ENCODE measurements around the gene TRAF4.

The TRAF4 gene

GRCh38 chr17:28705728-28706334 lies 38.0 kb upstream of the TRAF4 start:
- in situ Hi-C loops (cut with HindIII; ENCODE audit: low pct_ligation_motif_present, low sequenced_read_pairs) = no loop called here
- peaks cover 27% of the 10 kb centered on the region for H3K36me3 ChIP-seq (replicated peaks)
- H3K4me3 ChIP-seq (ENCODE audit: low read depth, low read length) = no peak overlapping the region

GRCh38 chr17:28706471-28707338 lies 37.1 kb upstream of the TRAF4 start:
- H3K36me3 ChIP-seq (replicated peaks) = peaks cover 18% of the 10 kb centered on the region

More at GRCh38 chr17:28705728-28706334, 38.0 kb upstream of the TRAF4 start:
- TF ChIP-seq CTCF (IDR thresholded peaks at IDR 0.05; ENCODE audit: low read depth, low read length, missing control alignments) = no peak
- DNase-seq = no peak
- no peak overlapping the region for H3K27ac ChIP-seq
- no peaks in the 10 kb centered on the region for H3K27me3 ChIP-seq (replicated peaks)

GRCh38 chr17:28707339-28707720 lies 36.5 kb upstream of the TRAF4 start:
- Histone ChIP-seq H3K27ac (no peak overlapping the region), H3K36me3 (replicated peaks) (peaks cover 12% of the 10 kb centered on the region), H3K27me3 (replicated peaks) (no peaks in the 10 kb centered on the region), H3K4me3 (ENCODE audit: low read depth, low read length) (no peak overlapping the region)
- no peak for TF ChIP-seq CTCF (IDR thresholded peaks at IDR 0.05; ENCODE audit: low read depth, low read length, missing control alignments)
- in situ Hi-C loops (cut with HindIII; ENCODE audit: low pct_ligation_motif_present, low sequenced_read_pairs) = no loop called here
- DNase-seq = no peak

More at GRCh38 chr17:28706471-28707338, 37.1 kb upstream of the TRAF4 start:
- TF ChIP-seq CTCF (IDR thresholded peaks at IDR 0.05; ENCODE audit: low read depth, low read length, missing control alignments) = no peak
- in situ Hi-C loops (cut with HindIII; ENCODE audit: low pct_ligation_motif_present, low sequenced_read_pairs) = no loop called here
- no peak for DNase-seq
- no peak overlapping the region for H3K27ac ChIP-seq
- H3K27me3 ChIP-seq (replicated peaks) = no peaks in the 10 kb centered on the region
- H3K4me3 ChIP-seq (ENCODE audit: low read depth, low read length) = no peak overlapping the region

- no peaks in the 10 kb centered on the region for H3K27me3 ChIP-seq (replicated peaks)
- peaks cover 14% of the 10 kb centered on the region for H3K36me3 ChIP-seq (replicated peaks)
- DNase-seq = peak; percentile 76
Measured at GRCh38 chr17:28710861-28711722, 32.7 kb upstream of the TRAF4 start.

GRCh38 chr17:28711723-28712031 lies 32.1 kb upstream of the TRAF4 start, which contains the start of gene PROCA1:
Gene PROCA1, minus strand, starts transcription at chr17:28711888. Its CDS starts 228 bp downstream, at chr17:28711660.
- Histone ChIP-seq H3K27me3 (replicated peaks) (no peaks in the 10 kb centered on the region), H3K4me3 (ENCODE audit: low read depth, low read length) (peak within 1 kb of the TSS; percentile 61), H3K27ac (peak within 1 kb of the TSS; percentile 71), H3K36me3 (replicated peaks) (peaks cover 14% of the 10 kb centered on the region)
- no peak for TF ChIP-seq CTCF (IDR thresholded peaks at IDR 0.05; ENCODE audit: low read depth, low read length, missing control alignments)
- no peak for DNase-seq
- in situ Hi-C loops (cut with HindIII; ENCODE audit: low pct_ligation_motif_present, low sequenced_read_pairs) = no loop called here

More at GRCh38 chr17:28710861-28711722, 32.7 kb upstream of the TRAF4 start:
- in situ Hi-C loops (cut with HindIII; ENCODE audit: low pct_ligation_motif_present, low sequenced_read_pairs) = no loop called here
- peak overlapping the region; percentile 71 for H3K27ac ChIP-seq
- peak overlapping the region; percentile 61 for H3K4me3 ChIP-seq (ENCODE audit: low read depth, low read length)
- no peak for TF ChIP-seq CTCF (IDR thresholded peaks at IDR 0.05; ENCODE audit: low read depth, low read length, missing control alignments)

All from brain microvascular endothelial cell (primary cell).